Neural cell (in vitro differentiated cells): ENCODE data around the gene TFCP2.

ENCODE experiments used
- EP300 ChIP-seq: fragments of 450-650 bp; conservative IDR thresholded peaks from 2 replicates; pipeline ENCODE4 v1.6.1; 2014; ENCODE audit warnings: antibody characterized with exemption, mild to moderate bottlenecking, moderate library complexity; ENCODE audit not compliant: poor library complexity, severe bottlenecking
- EZH2 ChIP-seq: fragments of 200-600, 300-800 bp; shearing (Covaris generic), sonication (generic); IDR thresholded peaks from 2 replicates; pipeline ENCODE4 v1.6.1; 2014; ENCODE audit warnings: antibody characterized with exemption, low read length, borderline replicate concordance, mild to moderate bottlenecking; ENCODE audit not compliant: insufficient read depth, poor library complexity, severe bottlenecking
- MXI1 ChIP-seq: fragments of 450-650 bp; conservative IDR thresholded peaks from 2 replicates; pipeline ENCODE4 v1.6.1; 2014; ENCODE audit warnings: antibody characterized with exemption, mild to moderate bottlenecking; ENCODE audit not compliant: poor library complexity, severe bottlenecking
- POLR2AphosphoS5 ChIP-seq: IDR thresholded peaks from 2 replicates; pipeline ENCODE4 v1.6.1; 2012
- RAD21 ChIP-seq: fragments of 450-650 bp; conservative IDR thresholded peaks from 2 replicates; pipeline ENCODE4 v1.6.1; 2014; ENCODE audit warnings: antibody characterized with exemption, mild to moderate bottlenecking, moderate library complexity
- SMC3 ChIP-seq: fragments of 450-650 bp; conservative IDR thresholded peaks from 2 replicates; pipeline ENCODE4 v1.6.1; 2014; ENCODE audit warnings: antibody characterized with exemption, mild to moderate bottlenecking, moderate library complexity; ENCODE audit not compliant: poor library complexity
- TAF1 ChIP-seq: IDR thresholded peaks from 2 replicates; pipeline ENCODE4 v1.6.1; 2012; ENCODE audit warnings: low read depth
- TF ChIP-seq, protein P1 (sequence below): fragments of 450-650 bp; IDR thresholded peaks from 2 replicates; pipeline ENCODE4 v1.5.1; 2014; ENCODE audit warnings: antibody characterized with exemption, mild to moderate bottlenecking, moderate library complexity; ENCODE audit not compliant: poor library complexity, severe bottlenecking
- TF ChIP-seq, protein P2 (sequence below): IDR thresholded peaks from 2 replicates; pipeline ENCODE4 v1.6.1; 2012; ENCODE audit warnings: borderline replicate concordance

DNA sequence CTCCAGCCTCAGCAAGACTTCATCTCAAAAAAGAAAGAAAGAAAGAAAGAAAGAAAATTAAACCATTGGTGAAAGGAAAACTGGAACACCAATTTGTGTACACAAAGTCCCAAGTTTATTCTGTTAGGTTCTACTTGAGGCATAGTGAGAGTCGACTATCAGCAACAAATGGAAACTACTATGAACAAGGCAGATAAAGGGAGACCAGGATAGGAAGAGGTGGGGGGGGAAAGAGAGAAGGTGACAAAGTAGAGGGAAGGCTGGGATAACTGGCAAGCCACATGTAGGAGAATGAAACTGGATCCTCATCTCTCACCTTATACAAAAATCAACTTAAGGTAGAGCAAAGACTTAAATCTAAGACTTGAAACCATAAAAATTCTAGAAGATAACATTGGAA lies 25.6 kb downstream of the TFCP2 start:
- TF ChIP-seq, protein P1, sequence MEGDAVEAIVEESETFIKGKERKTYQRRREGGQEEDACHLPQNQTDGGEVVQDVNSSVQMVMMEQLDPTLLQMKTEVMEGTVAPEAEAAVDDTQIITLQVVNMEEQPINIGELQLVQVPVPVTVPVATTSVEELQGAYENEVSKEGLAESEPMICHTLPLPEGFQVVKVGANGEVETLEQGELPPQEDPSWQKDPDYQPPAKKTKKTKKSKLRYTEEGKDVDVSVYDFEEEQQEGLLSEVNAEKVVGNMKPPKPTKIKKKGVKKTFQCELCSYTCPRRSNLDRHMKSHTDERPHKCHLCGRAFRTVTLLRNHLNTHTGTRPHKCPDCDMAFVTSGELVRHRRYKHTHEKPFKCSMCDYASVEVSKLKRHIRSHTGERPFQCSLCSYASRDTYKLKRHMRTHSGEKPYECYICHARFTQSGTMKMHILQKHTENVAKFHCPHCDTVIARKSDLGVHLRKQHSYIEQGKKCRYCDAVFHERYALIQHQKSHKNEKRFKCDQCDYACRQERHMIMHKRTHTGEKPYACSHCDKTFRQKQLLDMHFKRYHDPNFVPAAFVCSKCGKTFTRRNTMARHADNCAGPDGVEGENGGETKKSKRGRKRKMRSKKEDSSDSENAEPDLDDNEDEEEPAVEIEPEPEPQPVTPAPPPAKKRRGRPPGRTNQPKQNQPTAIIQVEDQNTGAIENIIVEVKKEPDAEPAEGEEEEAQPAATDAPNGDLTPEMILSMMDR = no peak
- no peak for TF ChIP-seq EZH2
- TF ChIP-seq, protein P2, sequence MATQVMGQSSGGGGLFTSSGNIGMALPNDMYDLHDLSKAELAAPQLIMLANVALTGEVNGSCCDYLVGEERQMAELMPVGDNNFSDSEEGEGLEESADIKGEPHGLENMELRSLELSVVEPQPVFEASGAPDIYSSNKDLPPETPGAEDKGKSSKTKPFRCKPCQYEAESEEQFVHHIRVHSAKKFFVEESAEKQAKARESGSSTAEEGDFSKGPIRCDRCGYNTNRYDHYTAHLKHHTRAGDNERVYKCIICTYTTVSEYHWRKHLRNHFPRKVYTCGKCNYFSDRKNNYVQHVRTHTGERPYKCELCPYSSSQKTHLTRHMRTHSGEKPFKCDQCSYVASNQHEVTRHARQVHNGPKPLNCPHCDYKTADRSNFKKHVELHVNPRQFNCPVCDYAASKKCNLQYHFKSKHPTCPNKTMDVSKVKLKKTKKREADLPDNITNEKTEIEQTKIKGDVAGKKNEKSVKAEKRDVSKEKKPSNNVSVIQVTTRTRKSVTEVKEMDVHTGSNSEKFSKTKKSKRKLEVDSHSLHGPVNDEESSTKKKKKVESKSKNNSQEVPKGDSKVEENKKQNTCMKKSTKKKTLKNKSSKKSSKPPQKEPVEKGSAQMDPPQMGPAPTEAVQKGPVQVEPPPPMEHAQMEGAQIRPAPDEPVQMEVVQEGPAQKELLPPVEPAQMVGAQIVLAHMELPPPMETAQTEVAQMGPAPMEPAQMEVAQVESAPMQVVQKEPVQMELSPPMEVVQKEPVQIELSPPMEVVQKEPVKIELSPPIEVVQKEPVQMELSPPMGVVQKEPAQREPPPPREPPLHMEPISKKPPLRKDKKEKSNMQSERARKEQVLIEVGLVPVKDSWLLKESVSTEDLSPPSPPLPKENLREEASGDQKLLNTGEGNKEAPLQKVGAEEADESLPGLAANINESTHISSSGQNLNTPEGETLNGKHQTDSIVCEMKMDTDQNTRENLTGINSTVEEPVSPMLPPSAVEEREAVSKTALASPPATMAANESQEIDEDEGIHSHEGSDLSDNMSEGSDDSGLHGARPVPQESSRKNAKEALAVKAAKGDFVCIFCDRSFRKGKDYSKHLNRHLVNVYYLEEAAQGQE = no peak
- TF ChIP-seq POLR2AphosphoS5 = no peak
- TF ChIP-seq MXI1 = no peak
- TF ChIP-seq EP300 = no peak
- TF ChIP-seq SMC3 = no peak
- TF ChIP-seq RAD21 = no peak
- no peak for TF ChIP-seq TAF1
